ENCODE data around the gene CCZ1. TPM values are rescaled to one million over a fixed set of nuclear protein-coding genes. Genes with fewer than 3 reads are reported as not detected.
"Not testable (repeated sequence)": the region's sequence is repeated elsewhere in the genome, so short reads cannot be mapped to it uniquely, and the experiment has no call there.

The CCZ1 gene
- total and polyA plus RNA-seq, 2 donors (not counting 1 experiment from before 2014, with no cell fraction given): 30.8 to 66.2 TPM

- ATAC-seq (ENCODE audit: low read depth); H3K9ac ChIP-seq (ENCODE audit: low read length); POLR2A ChIA-PET; H3K27me3 ChIP-seq (replicated peaks in 1 of 4; ENCODE audit: control extremely low read depth in 1 of 4, control insufficient read depth in 3 of 4, insufficient read depth in 4 of 4, low read length in 3 of 4); H3K4me3 ChIP-seq (ENCODE audit: control extremely low read depth in 1 of 5, extremely low read depth in 1 of 5, insufficient read depth in 1 of 5, low read depth in 2 of 5, low read length in 4 of 5); H3K4me3 Mint-ChIP-seq; H3K4me2 ChIP-seq (replicated peaks; ENCODE audit: low read depth, low read length, poor library complexity, severe bottlenecking); H3K79me2 ChIP-seq (ENCODE audit: control insufficient read depth, insufficient read depth, low read length); CTCF ChIA-PET; H3K9me3 ChIP-seq (ENCODE audit: control extremely low read depth in 1 of 3, control insufficient read depth in 2 of 3, insufficient read depth in 1 of 3, low read length in 2 of 3); H3K4me1 ChIP-seq (ENCODE audit: control insufficient read depth in 2 of 2, insufficient read depth in 2 of 2, low read length in 2 of 2); H3K36me3 ChIP-seq (replicated peaks in 1 of 2; ENCODE audit: control extremely low read depth in 1 of 2, control insufficient read depth in 1 of 2, extremely low read depth in 1 of 2, insufficient read depth in 2 of 2, low read length in 1 of 2); DNase-seq; H2AFZ ChIP-seq (ENCODE audit: insufficient read depth, low read depth, low read length, poor library complexity, severe bottlenecking); H3K9me3 Mint-ChIP-seq (ENCODE audit: insufficient read depth); H3K4me1 Mint-ChIP-seq; H3K27ac Mint-ChIP-seq; H3K27ac ChIP-seq (ENCODE audit: low read length in 2 of 2); H3K27me3 Mint-ChIP-seq; intact Hi-C loops (cut with micrococcal nuclease); H4K20me1 ChIP-seq (ENCODE audit: control insufficient read depth, insufficient read depth, low read length, poor library complexity, severe bottlenecking): not testable (repeated sequence)
- no CpG with 5 or more reads among the region's 12 CpGs for WGBS (ENCODE audit: insufficient coverage)
These were observed 26.1 kb downstream of the CCZ1 start for GRCh38 chr7:5924630-5925029.

- H3K27me3 ChIP-seq (replicated peaks in 1 of 4; ENCODE audit: control extremely low read depth in 1 of 4, control insufficient read depth in 3 of 4, insufficient read depth in 4 of 4, low read length in 3 of 4); H3K27me3 Mint-ChIP-seq; CTCF ChIA-PET; H3K9me3 Mint-ChIP-seq (ENCODE audit: insufficient read depth); H3K36me3 ChIP-seq (replicated peaks in 1 of 2; ENCODE audit: control extremely low read depth in 1 of 2, control insufficient read depth in 1 of 2, extremely low read depth in 1 of 2, insufficient read depth in 2 of 2, low read length in 1 of 2); intact Hi-C loops (cut with micrococcal nuclease); H3K4me1 ChIP-seq (ENCODE audit: control insufficient read depth in 2 of 2, insufficient read depth in 2 of 2, low read length in 2 of 2); ATAC-seq (ENCODE audit: low read depth); H3K9ac ChIP-seq (ENCODE audit: low read length); H3K9me3 ChIP-seq (ENCODE audit: control extremely low read depth in 1 of 3, control insufficient read depth in 2 of 3, insufficient read depth in 1 of 3, low read length in 2 of 3); H3K4me3 ChIP-seq (ENCODE audit: control extremely low read depth in 1 of 5, extremely low read depth in 1 of 5, insufficient read depth in 1 of 5, low read depth in 2 of 5, low read length in 4 of 5); H3K4me1 Mint-ChIP-seq; DNase-seq; H3K27ac Mint-ChIP-seq; H3K79me2 ChIP-seq (ENCODE audit: control insufficient read depth, insufficient read depth, low read length); H4K20me1 ChIP-seq (ENCODE audit: control insufficient read depth, insufficient read depth, low read length, poor library complexity, severe bottlenecking); H3K27ac ChIP-seq (ENCODE audit: low read length in 2 of 2); POLR2A ChIA-PET; H3K4me3 Mint-ChIP-seq; H2AFZ ChIP-seq (ENCODE audit: insufficient read depth, low read depth, low read length, poor library complexity, severe bottlenecking); H3K4me2 ChIP-seq (replicated peaks; ENCODE audit: low read depth, low read length, poor library complexity, severe bottlenecking): not testable (repeated sequence)
- WGBS (ENCODE audit: insufficient coverage): no CpG with 5 or more reads among the region's 13 CpGs
These were observed 27.8 kb downstream of the CCZ1 start for GRCh38 chr7:5926263-5926870.

- H3K27ac ChIP-seq (ENCODE audit: low read length in 2 of 2); POLR2A ChIA-PET; CTCF ChIA-PET; H3K36me3 ChIP-seq (replicated peaks in 1 of 2; ENCODE audit: control extremely low read depth in 1 of 2, control insufficient read depth in 1 of 2, extremely low read depth in 1 of 2, insufficient read depth in 2 of 2, low read length in 1 of 2); intact Hi-C loops (cut with micrococcal nuclease); H3K9ac ChIP-seq (ENCODE audit: low read length); H3K9me3 ChIP-seq (ENCODE audit: control extremely low read depth in 1 of 3, control insufficient read depth in 2 of 3, insufficient read depth in 1 of 3, low read length in 2 of 3); H3K79me2 ChIP-seq (ENCODE audit: control insufficient read depth, insufficient read depth, low read length); H3K4me1 Mint-ChIP-seq; H3K27me3 Mint-ChIP-seq; H3K4me2 ChIP-seq (replicated peaks; ENCODE audit: low read depth, low read length, poor library complexity, severe bottlenecking); DNase-seq; H3K9me3 Mint-ChIP-seq (ENCODE audit: insufficient read depth); H3K27me3 ChIP-seq (replicated peaks in 1 of 4; ENCODE audit: control extremely low read depth in 1 of 4, control insufficient read depth in 3 of 4, insufficient read depth in 4 of 4, low read length in 3 of 4); H4K20me1 ChIP-seq (ENCODE audit: control insufficient read depth, insufficient read depth, low read length, poor library complexity, severe bottlenecking); ATAC-seq (ENCODE audit: low read depth); H3K4me3 Mint-ChIP-seq; H3K4me3 ChIP-seq (ENCODE audit: control extremely low read depth in 1 of 5, extremely low read depth in 1 of 5, insufficient read depth in 1 of 5, low read depth in 2 of 5, low read length in 4 of 5); H3K4me1 ChIP-seq (ENCODE audit: control insufficient read depth in 2 of 2, insufficient read depth in 2 of 2, low read length in 2 of 2); H3K27ac Mint-ChIP-seq; H2AFZ ChIP-seq (ENCODE audit: insufficient read depth, low read depth, low read length, poor library complexity, severe bottlenecking): not testable (repeated sequence)
- no CpG with 5 or more reads among the region's 10 CpGs for WGBS (ENCODE audit: insufficient coverage)
These were observed 31.8 kb downstream of the CCZ1 start for GRCh38 chr7:5930290-5930689.

GRCh38 chr7:5931250-5931649 is 32.7 kb downstream of the CCZ1 start:
- CTCF ChIA-PET; H3K27me3 Mint-ChIP-seq; H3K9me3 ChIP-seq (ENCODE audit: control extremely low read depth in 1 of 3, control insufficient read depth in 2 of 3, insufficient read depth in 1 of 3, low read length in 2 of 3); H3K27ac Mint-ChIP-seq; H3K79me2 ChIP-seq (ENCODE audit: control insufficient read depth, insufficient read depth, low read length); intact Hi-C loops (cut with micrococcal nuclease); H3K27me3 ChIP-seq (replicated peaks in 1 of 4; ENCODE audit: control extremely low read depth in 1 of 4, control insufficient read depth in 3 of 4, insufficient read depth in 4 of 4, low read length in 3 of 4); H3K4me1 Mint-ChIP-seq; H3K4me3 Mint-ChIP-seq; H4K20me1 ChIP-seq (ENCODE audit: control insufficient read depth, insufficient read depth, low read length, poor library complexity, severe bottlenecking); H3K36me3 ChIP-seq (replicated peaks in 1 of 2; ENCODE audit: control extremely low read depth in 1 of 2, control insufficient read depth in 1 of 2, extremely low read depth in 1 of 2, insufficient read depth in 2 of 2, low read length in 1 of 2); H3K9ac ChIP-seq (ENCODE audit: low read length); DNase-seq; ATAC-seq (ENCODE audit: low read depth); H3K4me2 ChIP-seq (replicated peaks; ENCODE audit: low read depth, low read length, poor library complexity, severe bottlenecking); H2AFZ ChIP-seq (ENCODE audit: insufficient read depth, low read depth, low read length, poor library complexity, severe bottlenecking); POLR2A ChIA-PET; H3K9me3 Mint-ChIP-seq (ENCODE audit: insufficient read depth); H3K4me3 ChIP-seq (ENCODE audit: control extremely low read depth in 1 of 5, extremely low read depth in 1 of 5, insufficient read depth in 1 of 5, low read depth in 2 of 5, low read length in 4 of 5); H3K27ac ChIP-seq (ENCODE audit: low read length in 2 of 2); H3K4me1 ChIP-seq (ENCODE audit: control insufficient read depth in 2 of 2, insufficient read depth in 2 of 2, low read length in 2 of 2): not testable (repeated sequence)
- 100% methylated on average over 7 of the region's 14 CpGs for WGBS (ENCODE audit: insufficient coverage)

Measured in B cell (primary cell).